Naive B cell (primary cell): Measurements from ENCODE around the gene AKAP13. TPM values are rescaled to one million over a fixed set of nuclear protein-coding genes. Genes with fewer than 3 reads are reported as not detected.

ENCODE experiments used
- ATAC-seq, 2 donors: fragments of 150-1000 bp; cut with Tn5 transposase; 2 replicates each; pipeline ENCODE4 v1.10.0; 2021; ENCODE audit warnings: low read depth in 2 of 2, mild to moderate bottlenecking in 2 of 2, moderate library complexity in 2 of 2
- DNase-seq: peaks from one replicate; pipeline ENCODE4 v3.0.0; 2022
- H3K27ac Mint-ChIP-seq, 6 donors: one replicate each; pipeline ENCODE4 v1.8.0; 2020 to 2022; ENCODE audit warnings: mild to moderate bottlenecking in 6 of 6, mixed read lengths in 6 of 6, moderate library complexity in 5 of 6, inconsistent platforms in 2 of 6
- H3K27me3 Mint-ChIP-seq, 3 donors: one replicate each; pipeline ENCODE4 v1.8.0; 2021 to 2022; ENCODE audit warnings: mixed read lengths in 3 of 3, mild to moderate bottlenecking in 1 of 3
- H3K36me3 Mint-ChIP-seq, 2 donors: one replicate each; pipeline ENCODE4 v1.8.0; 2020 to 2022; ENCODE audit warnings: mixed read lengths in 2 of 2, inconsistent platforms in 1 of 2, mild to moderate bottlenecking in 1 of 2
- H3K4me1 Mint-ChIP-seq, 3 donors: one replicate each; pipeline ENCODE4 v1.8.0; 2020 to 2022; ENCODE audit warnings: mixed read lengths in 3 of 3, inconsistent platforms in 1 of 3, mild to moderate bottlenecking in 1 of 3, moderate library complexity in 1 of 3
- H3K4me3 Mint-ChIP-seq, 8 donors: one replicate each; pipeline ENCODE4 v1.8.0; 2020 to 2022; ENCODE audit warnings: mild to moderate bottlenecking in 8 of 8, mixed read lengths in 8 of 8, moderate library complexity in 8 of 8, inconsistent platforms in 2 of 8
- H3K9me3 Mint-ChIP-seq, 7 donors: one replicate each; pipeline ENCODE4 v1.8.0; 2020 to 2022; ENCODE audit warnings: mixed read lengths in 7 of 7, mild to moderate bottlenecking in 5 of 7, inconsistent platforms in 2 of 7, moderate library complexity in 1 of 7
- polyA plus RNA-seq, 6 donors: library from polyadenylated mRNA; unstranded; fragments of 300-500 nt; fragmentation: Illumina TruSeq; gene quantifications; one replicate each; pipeline ENCODE4 v1.2.3, GENCODE V29; 2021; ENCODE audit warnings: low read depth in 6 of 6

The AKAP13 gene
- polyA plus RNA-seq, 6 donors from 2014 or later = 63.4 to 185 (median 122) TPM

GRCh38 chr15:85762039-85762755 lies 381.8 kb downstream of the AKAP13 start:
- Mint-ChIP-seq H3K27me3 (no peaks in the 10 kb centered on the region), H3K4me3 (no peak overlapping the region), H3K4me1 (peaks cover 0 to 4% (median 0%) of the 10 kb centered on the region in 3 donors), H3K9me3 (no peaks in the 10 kb centered on the region), H3K27ac (no peak overlapping the region), H3K36me3 (no peaks in the 10 kb centered on the region)
- ATAC-seq (no peak), DNase-seq (no peak)

- Mint-ChIP-seq H3K4me3 (peak overlapping the region in 1 of 8 donors; percentile 44), H3K36me3 (no peaks in the 10 kb centered on the region), H3K27ac (no peak overlapping the region), H3K27me3 (no peaks in the 10 kb centered on the region), H3K9me3 (no peaks in the 10 kb centered on the region), H3K4me1 (peaks cover 0 to 4% (median 0%) of the 10 kb centered on the region in 3 donors)
- no peak for ATAC-seq
- no peak for DNase-seq
Measured at GRCh38 chr15:85762756-85763127, 382.3 kb downstream of the AKAP13 start.

GRCh38 chr15:85763157-85763556 lies 382.8 kb downstream of the AKAP13 start:
- H3K4me3 Mint-ChIP-seq = no peak overlapping the region
- no peak overlapping the region for H3K27ac Mint-ChIP-seq
- no peak for ATAC-seq
- no peaks in the 10 kb centered on the region for H3K36me3 Mint-ChIP-seq
- DNase-seq = no peak
- no peaks in the 10 kb centered on the region for H3K27me3 Mint-ChIP-seq
- no peaks in the 10 kb centered on the region for H3K9me3 Mint-ChIP-seq
- H3K4me1 Mint-ChIP-seq = peaks cover 0 to 4% (median 0%) of the 10 kb centered on the region in 3 donors

GRCh38 chr15:85763673-85764633 lies 383.6 kb downstream of the AKAP13 start:
- DNase-seq (no peak), ATAC-seq (no peak)
- Mint-ChIP-seq H3K27me3 (no peaks in the 10 kb centered on the region), H3K27ac (peak overlapping the region in 1 of 6 donors; percentile 30), H3K36me3 (no peaks in the 10 kb centered on the region), H3K4me1 (peaks cover 0 to 4% (median 0%) of the 10 kb centered on the region in 3 donors), H3K4me3 (no peak overlapping the region), H3K9me3 (no peaks in the 10 kb centered on the region)

GRCh38 chr15:85764649-85765277 lies 384.4 kb downstream of the AKAP13 start:
- Mint-ChIP-seq H3K27ac (no peak overlapping the region), H3K9me3 (no peaks in the 10 kb centered on the region), H3K4me1 (peaks cover 0 to 4% (median 0%) of the 10 kb centered on the region in 3 donors), H3K36me3 (no peaks in the 10 kb centered on the region), H3K4me3 (no peak overlapping the region), H3K27me3 (no peaks in the 10 kb centered on the region)
- ATAC-seq = no peak
- DNase-seq = no peak

GRCh38 chr15:85766001-85766831 lies 385.8 kb downstream of the AKAP13 start:
- DNase-seq (no peak), ATAC-seq (no peak)
- H3K36me3 Mint-ChIP-seq = no peaks in the 10 kb centered on the region
- no peaks in the 10 kb centered on the region for H3K27me3 Mint-ChIP-seq
- H3K4me1 Mint-ChIP-seq = peaks cover 0 to 4% (median 0%) of the 10 kb centered on the region in 3 donors
- H3K9me3 Mint-ChIP-seq = no peaks in the 10 kb centered on the region
- H3K4me3 Mint-ChIP-seq = no peak overlapping the region
- no peak overlapping the region for H3K27ac Mint-ChIP-seq

GRCh38 chr15:85767785-85768529 lies 387.6 kb downstream of the AKAP13 start:
- Mint-ChIP-seq H3K9me3 (no peaks in the 10 kb centered on the region), H3K4me1 (no peaks in the 10 kb centered on the region), H3K4me3 (no peak overlapping the region), H3K27me3 (no peaks in the 10 kb centered on the region), H3K36me3 (no peaks in the 10 kb centered on the region), H3K27ac (no peak overlapping the region)
- ATAC-seq (no peak), DNase-seq (no peak)

GRCh38 chr15:85768595-85769168 lies 388.3 kb downstream of the AKAP13 start:
- no peak for ATAC-seq
- DNase-seq = no peak
- Mint-ChIP-seq H3K9me3 (no peaks in the 10 kb centered on the region), H3K4me3 (no peak overlapping the region), H3K27me3 (no peaks in the 10 kb centered on the region), H3K4me1 (no peaks in the 10 kb centered on the region), H3K36me3 (no peaks in the 10 kb centered on the region), H3K27ac (no peak overlapping the region)

GRCh38 chr15:85769182-85769900 lies 388.9 kb downstream of the AKAP13 start:
- H3K36me3 Mint-ChIP-seq = no peaks in the 10 kb centered on the region
- no peak overlapping the region for H3K4me3 Mint-ChIP-seq
- no peak overlapping the region for H3K27ac Mint-ChIP-seq
- H3K4me1 Mint-ChIP-seq = no peaks in the 10 kb centered on the region
- no peaks in the 10 kb centered on the region for H3K9me3 Mint-ChIP-seq
- H3K27me3 Mint-ChIP-seq = no peaks in the 10 kb centered on the region
- ATAC-seq (no peak), DNase-seq (no peak)

GRCh38 chr15:85770096-85771041 lies 390.0 kb downstream of the AKAP13 start:
- Mint-ChIP-seq H3K4me3 (peak overlapping the region in 1 of 8 donors; percentile 16), H3K9me3 (no peaks in the 10 kb centered on the region), H3K36me3 (no peaks in the 10 kb centered on the region), H3K4me1 (no peaks in the 10 kb centered on the region), H3K27ac (peak overlapping the region in 1 of 6 donors; percentile 73), H3K27me3 (no peaks in the 10 kb centered on the region)
- DNase-seq (no peak), ATAC-seq (no peak)

GRCh38 chr15:85771271-85771670 lies 390.9 kb downstream of the AKAP13 start:
- ATAC-seq = no peak
- no peak for DNase-seq
- Mint-ChIP-seq H3K9me3 (no peaks in the 10 kb centered on the region), H3K27ac (no peak overlapping the region), H3K4me3 (no peak overlapping the region), H3K27me3 (no peaks in the 10 kb centered on the region), H3K36me3 (no peaks in the 10 kb centered on the region), H3K4me1 (no peaks in the 10 kb centered on the region)
